Smooth muscle cell (in vitro differentiated cells): ENCODE data around the gene PCDH19. TPM values are rescaled to one million over a fixed set of nuclear protein-coding genes. Genes with fewer than 3 reads are reported as not detected.

ENCODE experiments used
- DNase-seq: peaks from one replicate; lab custom pipeline; 2025; ENCODE audit not compliant: unreplicated experiment; lab: John Stamatoyannopoulos, UW
- H2AFZ ChIP-seq: fragments of 200-600 bp; sonication (generic); 2 replicates; pipeline ENCODE4 v1.6.0; 2016; ENCODE audit warnings: antibody characterized with exemption, low read depth, mild to moderate bottlenecking
- H3F3A ChIP-seq: fragments of 200-600 bp; sonication (generic); 2 replicates; pipeline ENCODE4 v1.6.0; 2017; ENCODE audit warnings: antibody characterized with exemption, low read depth
- H3K27ac ChIP-seq: fragments of 200-600 bp; sonication (generic); 2 replicates; pipeline ENCODE4 v1.5.1; 2016; ENCODE audit warnings: low read depth, mild to moderate bottlenecking
- H3K27me3 ChIP-seq: fragments of 200-600 bp; sonication (generic); 2 replicates; pipeline ENCODE4 v1.6.1; 2016; ENCODE audit warnings: low read depth, mild to moderate bottlenecking
- H3K36me3 ChIP-seq: fragments of 200-600 bp; sonication (generic); 2 replicates; pipeline ENCODE4 v1.5.1; 2016; ENCODE audit warnings: low read depth
- H3K4me1 ChIP-seq: fragments of 200-600 bp; sonication (generic); 2 replicates; pipeline ENCODE4 v1.5.1; 2016; ENCODE audit warnings: low read depth
- H3K4me2 ChIP-seq: fragments of 200-600 bp; sonication (generic); 2 replicates; pipeline ENCODE4 v1.6.0; 2016; ENCODE audit warnings: mild to moderate bottlenecking
- H3K4me3 ChIP-seq: fragments of 200-600 bp; sonication (generic); 2 replicates; pipeline ENCODE4 v1.5.1; 2016; ENCODE audit warnings: mild to moderate bottlenecking
- H3K79me2 ChIP-seq: fragments of 200-600 bp; sonication (generic); 2 replicates; pipeline ENCODE4 v1.6.0; 2016; ENCODE audit warnings: low read depth, mild to moderate bottlenecking
- H3K9ac ChIP-seq: fragments of 200-600 bp; sonication (generic); 2 replicates; pipeline ENCODE4 v1.6.0; 2016; ENCODE audit warnings: low read depth
- H3K9me3 ChIP-seq: fragments of 200-600 bp; sonication (generic); replicated peaks from 2 replicates; pipeline ENCODE4 v1.5.1; 2016; ENCODE audit warnings: low read depth
- H4K20me1 ChIP-seq: fragments of 200-600 bp; sonication (generic); 2 replicates; pipeline ENCODE4 v1.6.0; 2016; ENCODE audit warnings: low read depth
- WGBS: methylation state at CpG from one replicate; pipeline ENCODE4 v1.1.7; 2016; ENCODE audit warnings: low lambda C conversion rate; 5-methylcytosine and 5-hydroxymethylcytosine counted together
- polyA plus RNA-seq: library from polyadenylated mRNA; unstranded; fragments of >200 nt; fragmentation: Nextera tagmentation; extraction: Ambion mirVana; gene quantifications from 2 replicates; pipeline ENCODE4 v1.2.1, GENCODE V29; 2016
- total RNA-seq: library from RNA; depleted of rRNA; stranded (reverse); fragments of >200 nt; gene quantifications from 2 replicates; pipeline ENCODE4 v1.2.3, GENCODE V29; 2014
- TF ChIP-seq, protein P1 (sequence below): fragments of 200-600 bp; sonication (generic); IDR thresholded peaks from 2 replicates; pipeline ENCODE4 v1.5.1; 2017; ENCODE audit warnings: borderline replicate concordance, mild to moderate bottlenecking, antibody characterized with exemption; ENCODE audit not compliant: insufficient read depth, poor library complexity, severe bottlenecking

PCDH19 gene
- total and polyA plus RNA-seq, 2 experiments from 2014 or later = 7.5 to 16.8 TPM

DNA sequence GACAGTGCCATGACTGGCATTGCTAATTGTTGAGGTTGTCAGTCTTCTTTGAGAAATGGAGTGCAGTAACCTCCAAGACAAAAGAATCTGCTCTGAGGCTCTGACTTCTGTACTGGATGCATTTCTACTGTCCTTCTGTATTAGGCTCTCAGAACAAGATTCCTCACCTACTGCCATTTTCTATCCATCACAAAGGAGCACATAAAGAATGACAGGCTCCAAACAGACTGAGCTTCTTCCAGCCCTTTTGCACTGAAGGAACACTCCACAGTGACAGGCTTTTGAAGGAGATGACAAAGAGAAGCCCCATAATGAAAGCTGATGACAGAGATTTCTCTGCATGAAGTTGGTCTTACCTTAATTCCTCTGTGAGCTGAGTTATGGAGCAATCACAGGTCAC lies 162.2 kb downstream of the PCDH19 start:
- Histone ChIP-seq H3K4me1 (no peaks in the 10 kb centered on the region), H3K27ac (no peak overlapping the region), H2AFZ (no peak overlapping the region), H3F3A (no peaks in the 10 kb centered on the region), H4K20me1 (no peaks in the 10 kb centered on the region), H3K4me3 (no peak overlapping the region), H3K36me3 (no peaks in the 10 kb centered on the region), H3K27me3 (no peaks in the 10 kb centered on the region), H3K9ac (no peak overlapping the region), H3K4me2 (no peak overlapping the region), H3K79me2 (no peaks in the 10 kb centered on the region), H3K9me3 (no peaks in the 10 kb centered on the region)
- TF ChIP-seq, protein P1, sequence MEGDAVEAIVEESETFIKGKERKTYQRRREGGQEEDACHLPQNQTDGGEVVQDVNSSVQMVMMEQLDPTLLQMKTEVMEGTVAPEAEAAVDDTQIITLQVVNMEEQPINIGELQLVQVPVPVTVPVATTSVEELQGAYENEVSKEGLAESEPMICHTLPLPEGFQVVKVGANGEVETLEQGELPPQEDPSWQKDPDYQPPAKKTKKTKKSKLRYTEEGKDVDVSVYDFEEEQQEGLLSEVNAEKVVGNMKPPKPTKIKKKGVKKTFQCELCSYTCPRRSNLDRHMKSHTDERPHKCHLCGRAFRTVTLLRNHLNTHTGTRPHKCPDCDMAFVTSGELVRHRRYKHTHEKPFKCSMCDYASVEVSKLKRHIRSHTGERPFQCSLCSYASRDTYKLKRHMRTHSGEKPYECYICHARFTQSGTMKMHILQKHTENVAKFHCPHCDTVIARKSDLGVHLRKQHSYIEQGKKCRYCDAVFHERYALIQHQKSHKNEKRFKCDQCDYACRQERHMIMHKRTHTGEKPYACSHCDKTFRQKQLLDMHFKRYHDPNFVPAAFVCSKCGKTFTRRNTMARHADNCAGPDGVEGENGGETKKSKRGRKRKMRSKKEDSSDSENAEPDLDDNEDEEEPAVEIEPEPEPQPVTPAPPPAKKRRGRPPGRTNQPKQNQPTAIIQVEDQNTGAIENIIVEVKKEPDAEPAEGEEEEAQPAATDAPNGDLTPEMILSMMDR = no peak
- DNase-seq = no peak

DNA sequence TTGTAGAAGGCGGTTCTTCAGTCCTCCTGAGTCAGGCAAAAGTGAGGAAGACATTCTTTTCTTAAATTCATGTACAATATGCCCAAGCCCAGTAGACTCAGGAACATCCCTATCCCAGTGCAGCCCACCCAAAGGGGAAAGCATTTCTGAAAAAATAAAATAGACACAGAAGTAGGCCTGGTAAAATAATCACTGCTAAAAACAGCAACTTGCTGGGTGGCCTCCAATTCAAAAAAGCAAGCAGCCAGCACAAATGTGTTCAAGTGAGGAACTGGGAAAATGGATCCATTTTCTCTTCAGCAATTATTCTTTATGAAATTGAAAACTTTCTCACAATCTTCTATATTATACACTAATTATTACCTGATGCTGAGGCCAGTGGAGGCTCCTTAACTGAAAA lies 165.4 kb downstream of the PCDH19 start:
- Histone ChIP-seq H4K20me1 (no peaks in the 10 kb centered on the region), H3K4me2 (no peak overlapping the region), H3K27me3 (no peaks in the 10 kb centered on the region), H3K9me3 (no peaks in the 10 kb centered on the region), H3K4me1 (no peaks in the 10 kb centered on the region), H2AFZ (no peak overlapping the region), H3K79me2 (no peaks in the 10 kb centered on the region), H3K9ac (no peak overlapping the region), H3K4me3 (no peak overlapping the region), H3K27ac (no peak overlapping the region), H3K36me3 (no peaks in the 10 kb centered on the region), H3F3A (no peaks in the 10 kb centered on the region)
- no peak for DNase-seq
- 67% methylated on average over 1 of the region's 1 CpG for WGBS
- TF ChIP-seq, protein P1 = no peak

Other genes starting within 250 kb of the PCDH19 start
- not detected in 2 replicates for gene TNMD, start 174.7 kb upstream of the PCDH19 start, total RNA-seq
- not detected in 2 replicates for gene TNMD, start 174.7 kb upstream of the PCDH19 start, polyA plus RNA-seq
- gene TSPAN6, start 226.5 kb upstream of the PCDH19 start, total RNA-seq = 86.4 and 104 TPM in 2 replicates
- 78.6 and 80.5 TPM in 2 replicates for gene TSPAN6, start 226.5 kb upstream of the PCDH19 start, polyA plus RNA-seq
- 118 and 151 TPM in 2 replicates for gene SRPX2, start 233.9 kb upstream of the PCDH19 start, total RNA-seq
- gene SRPX2, start 233.9 kb upstream of the PCDH19 start, polyA plus RNA-seq = 151 and 215 TPM in 2 replicates